ENCODE data around the gene SPEM2. TPM values are rescaled to one million over a fixed set of nuclear protein-coding genes. Genes with fewer than 3 reads are reported as not detected.

Gene SPEM2
- total and polyA plus RNA-seq, 4 donors = not detected

DNA sequence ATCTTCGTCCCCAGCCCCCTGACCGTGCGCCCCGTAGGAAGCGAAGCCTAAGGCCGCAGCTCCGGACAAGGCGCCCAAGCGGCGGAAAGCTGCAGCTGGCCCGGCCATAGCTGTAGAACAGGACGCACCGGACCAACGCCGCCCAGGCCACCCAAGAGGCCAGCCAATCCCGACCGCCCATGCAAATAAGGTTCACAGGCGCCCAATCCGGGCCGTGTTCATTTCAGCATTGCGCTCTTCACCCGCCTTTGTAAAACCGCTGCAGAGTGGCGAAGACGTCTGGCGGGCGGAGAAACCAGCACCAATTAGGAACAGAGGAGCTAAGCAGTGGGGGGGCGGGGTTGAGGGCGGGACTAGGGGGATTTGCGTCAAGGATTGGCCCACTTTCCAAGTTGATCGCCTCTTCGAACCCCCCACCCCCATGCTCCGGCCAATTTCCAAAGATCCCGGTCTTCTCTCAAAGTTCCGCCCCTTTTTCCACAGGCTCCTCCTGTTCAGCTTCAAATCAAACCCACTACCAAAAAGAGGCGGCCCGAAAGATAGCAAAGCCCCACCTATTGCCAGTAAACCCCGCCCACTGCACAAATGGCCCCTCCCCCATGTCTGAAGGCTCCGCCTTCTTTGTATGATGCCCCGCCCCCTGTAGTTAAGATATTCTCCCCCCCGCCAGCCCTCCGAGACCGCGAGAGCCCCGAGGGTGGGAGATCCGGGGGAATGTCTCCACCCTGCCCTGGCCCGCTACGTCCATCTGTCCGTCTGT is 21.3 kb upstream of the SPEM2 start, which contains the start of gene TMEM256:
Gene TMEM256 (minus strand): TSS at position 121 of the 760 bp plus-strand sequence. CDS start 13 bp downstream, at position 108.
- peak; percentile 99 to 100 (median 100) for DNase-seq
- 0 to 1% methylated on average over 45 to 49 of the region's 49 CpGs for WGBS, 2 donors
- TF ChIP-seq CTCF (IDR thresholded peaks at IDR 0.05; ENCODE audit: control extremely low read depth, extremely low read depth) = no peak

GRCh38 chr17:7404737-7405349 is 20.6 kb upstream of the SPEM2 start:
- Histone ChIP-seq H3K36me3 (ENCODE audit: control insufficient read depth in 4 of 4, insufficient read depth in 4 of 4, low read length in 4 of 4) (peaks cover 0 to 4% (median 2%) of the 10 kb centered on the region in 4 donors), H3K4me3 (peak overlapping the region; percentile 51), H3K4me1 (ENCODE audit: control insufficient read depth in 5 of 5, insufficient read depth in 5 of 5, low read length in 5 of 5) (peaks cover 0 to 13% (median 7%) of the 10 kb centered on the region in 5 donors), H3K9ac (ENCODE audit: insufficient read depth in 1 of 2, low read length in 2 of 2) (peak overlapping the region in 1 of 2 donors; percentile 85), H3K27ac (ENCODE audit: low read depth in 1 of 2, low read length in 1 of 2) (peak overlapping the region in 1 of 2 donors; percentile 73), H3K27me3 (ENCODE audit: control insufficient read depth in 3 of 3, insufficient read depth in 3 of 3, low read length in 2 of 3) (no peaks in the 10 kb centered on the region), H3K9me3 (ENCODE audit: control insufficient read depth in 4 of 4, insufficient read depth in 3 of 4, low read length in 3 of 4) (no peaks in the 10 kb centered on the region)
- TF ChIP-seq CTCF (IDR thresholded peaks at IDR 0.05; ENCODE audit: control extremely low read depth, extremely low read depth) = no peak
- WGBS, 2 donors = 0 to 1% methylated on average over 34 to 65 of the region's 65 CpGs
- peak; percentile 21 for ATAC-seq (ENCODE audit: insufficient read depth, low FRiP score)
- peak in 1 of 3 donors; percentile 53 for DNase-seq

More for the DNA sequence above, 21.3 kb upstream of the SPEM2 start, which contains the start of gene TMEM256:
- H3K36me3 ChIP-seq (ENCODE audit: control insufficient read depth in 4 of 4, insufficient read depth in 4 of 4, low read length in 4 of 4) = peaks cover 0 to under 1% (median 0%) of the 10 kb centered on the region in 4 donors
- H3K9ac ChIP-seq (ENCODE audit: insufficient read depth in 1 of 2, low read length in 2 of 2) = peak within 1 kb of the TSS in 1 of 2 donors; percentile 90
- H3K27ac ChIP-seq (ENCODE audit: low read depth in 1 of 2, low read length in 1 of 2) = peak within 1 kb of the TSS; percentile 87 to 88
- no peaks in the 10 kb centered on the region for H3K27me3 ChIP-seq (ENCODE audit: control insufficient read depth in 3 of 3, insufficient read depth in 3 of 3, low read length in 2 of 3)
- peak; percentile 93 for ATAC-seq (ENCODE audit: insufficient read depth, low FRiP score)
- no peaks in the 10 kb centered on the region for H3K9me3 ChIP-seq (ENCODE audit: control insufficient read depth in 4 of 4, insufficient read depth in 3 of 4, low read length in 3 of 4)
- H3K4me3 ChIP-seq = peak within 1 kb of the TSS; percentile 51
- H3K4me1 ChIP-seq (ENCODE audit: control insufficient read depth in 5 of 5, insufficient read depth in 5 of 5, low read length in 5 of 5) = peaks cover 0 to 13% (median 7%) of the 10 kb centered on the region in 5 donors

GRCh38 chr17:7405350-7406234 is 19.8 kb upstream of the SPEM2 start:
- peaks cover 0 to 4% (median 2%) of the 10 kb centered on the region in 4 donors for H3K36me3 ChIP-seq (ENCODE audit: control insufficient read depth in 4 of 4, insufficient read depth in 4 of 4, low read length in 4 of 4)
- 16 to 26% methylated on average over 29 to 38 of the region's 38 CpGs for WGBS, 2 donors
- DNase-seq (peak; percentile 41 to 42 (median 41)), ATAC-seq (ENCODE audit: insufficient read depth, low FRiP score) (no peak)
- H3K27ac ChIP-seq (ENCODE audit: low read depth in 1 of 2, low read length in 1 of 2) = peak overlapping the region in 1 of 2 donors; percentile 65
- TF ChIP-seq CTCF (IDR thresholded peaks at IDR 0.05; ENCODE audit: control extremely low read depth, extremely low read depth) = no peak
- H3K27me3 ChIP-seq (ENCODE audit: control insufficient read depth in 3 of 3, insufficient read depth in 3 of 3, low read length in 2 of 3) = no peaks in the 10 kb centered on the region
- peak overlapping the region; percentile 51 for H3K4me3 ChIP-seq
- H3K9ac ChIP-seq (ENCODE audit: insufficient read depth in 1 of 2, low read length in 2 of 2) = peak overlapping the region in 1 of 2 donors; percentile 85
- H3K4me1 ChIP-seq (ENCODE audit: control insufficient read depth in 5 of 5, insufficient read depth in 5 of 5, low read length in 5 of 5) = peaks cover 0 to 13% (median 7%) of the 10 kb centered on the region in 5 donors
- no peaks in the 10 kb centered on the region for H3K9me3 ChIP-seq (ENCODE audit: control insufficient read depth in 4 of 4, insufficient read depth in 3 of 4, low read length in 3 of 4)

All from lung (tissue), 12 donors.